MM.1S (cell line): Measurements from ENCODE around the gene MRPL4.
A peak's percentile ranks its signal among the peaks of the same experiment; 100 is the strongest.

Experiments used
- DNase-seq: peaks from one replicate; pipeline ENCODE4 v3.0.0-alpha.2; 2015
- H2AFZ ChIP-seq: fragments of 300-600 bp; sonication (generic); 2 replicates; pipeline ENCODE4 v1.6.0; 2016; ENCODE audit warnings: antibody characterized with exemption, low read length
- H3F3A ChIP-seq: fragments of 300-600 bp; sonication (generic); 2 replicates; pipeline ENCODE4 v1.6.1; 2016; ENCODE audit warnings: mild to moderate bottlenecking, antibody characterized with exemption, low read length, moderate library complexity, mixed read lengths; ENCODE audit not compliant: insufficient read depth
- H3K27ac ChIP-seq: fragments of 300-600 bp; sonication (generic); 2 replicates; pipeline ENCODE4 v1.5.1; 2016; ENCODE audit warnings: mild to moderate bottlenecking, low read length
- H3K27me3 ChIP-seq: fragments of 300-600 bp; sonication (generic); replicated peaks from 2 replicates; pipeline ENCODE4 v1.6.0; 2016; ENCODE audit warnings: low read length; ENCODE audit not compliant: insufficient read depth
- H3K36me3 ChIP-seq: fragments of 300-600 bp; sonication (generic); replicated peaks from 2 replicates; pipeline ENCODE4 v1.6.1; 2016; ENCODE audit warnings: mild to moderate bottlenecking, low read length, mixed read lengths; ENCODE audit not compliant: insufficient read depth
- H3K4me1 ChIP-seq: fragments of 300-600 bp; sonication (generic); 2 replicates; pipeline ENCODE4 v1.6.1; 2016; ENCODE audit warnings: low read length, mixed read lengths
- H3K4me2 ChIP-seq: fragments of 300-600 bp; sonication (generic); 2 replicates; pipeline ENCODE4 v1.6.0; 2016; ENCODE audit warnings: low read depth, low read length
- H3K4me3 ChIP-seq: fragments of 300-600 bp; sonication (generic); 2 replicates; pipeline ENCODE4 v1.5.1; 2016; ENCODE audit warnings: low read length, mixed read lengths
- H3K79me2 ChIP-seq: fragments of 300-600 bp; sonication (generic); 2 replicates; pipeline ENCODE4 v1.6.1; 2016; ENCODE audit warnings: mixed run types, low read length, mixed read lengths
- H3K9ac ChIP-seq: fragments of 300-600 bp; sonication (generic); 2 replicates; pipeline ENCODE4 v1.6.1; 2016; ENCODE audit warnings: low read length, mixed read lengths
- H3K9me2 ChIP-seq: fragments of 300-600 bp; sonication (generic); replicated peaks from 2 replicates; pipeline ENCODE4 v1.6.1; 2016; ENCODE audit warnings: mild to moderate bottlenecking, low read length, mixed read lengths; ENCODE audit not compliant: insufficient read depth
- H3K9me3 ChIP-seq: fragments of 300-600 bp; sonication (generic); replicated peaks from 2 replicates; pipeline ENCODE4 v1.6.1; 2016; ENCODE audit warnings: mild to moderate bottlenecking, low read length, mixed read lengths; ENCODE audit not compliant: insufficient read depth
- H4K20me1 ChIP-seq: fragments of 300-600 bp; sonication (generic); 2 replicates; pipeline ENCODE4 v1.6.1; 2016; ENCODE audit warnings: mild to moderate bottlenecking, low read length, moderate library complexity, mixed read lengths; ENCODE audit not compliant: insufficient read depth
- EZH2 ChIP-seq: fragments of 300-600 bp; sonication (generic); optimal IDR thresholded peaks from 2 replicates; pipeline ENCODE3; 2017; ENCODE audit warnings: low read depth, mild to moderate bottlenecking, antibody characterized with exemption, low read length, mixed read lengths
- EZH2phosphoT487 ChIP-seq: fragments of 300-600 bp; sonication (generic); IDR thresholded peaks from 2 replicates; pipeline ENCODE4 v1.6.1; 2018; ENCODE audit warnings: antibody characterized with exemption, low read length
- TF ChIP-seq, protein P1 (sequence below): fragments of 300-600 bp; sonication (generic); IDR thresholded peaks from 2 replicates; pipeline ENCODE4 v1.5.1; 2016; ENCODE audit warnings: antibody characterized with exemption, low read length, mixed read lengths

MRPL4 gene

DNA sequence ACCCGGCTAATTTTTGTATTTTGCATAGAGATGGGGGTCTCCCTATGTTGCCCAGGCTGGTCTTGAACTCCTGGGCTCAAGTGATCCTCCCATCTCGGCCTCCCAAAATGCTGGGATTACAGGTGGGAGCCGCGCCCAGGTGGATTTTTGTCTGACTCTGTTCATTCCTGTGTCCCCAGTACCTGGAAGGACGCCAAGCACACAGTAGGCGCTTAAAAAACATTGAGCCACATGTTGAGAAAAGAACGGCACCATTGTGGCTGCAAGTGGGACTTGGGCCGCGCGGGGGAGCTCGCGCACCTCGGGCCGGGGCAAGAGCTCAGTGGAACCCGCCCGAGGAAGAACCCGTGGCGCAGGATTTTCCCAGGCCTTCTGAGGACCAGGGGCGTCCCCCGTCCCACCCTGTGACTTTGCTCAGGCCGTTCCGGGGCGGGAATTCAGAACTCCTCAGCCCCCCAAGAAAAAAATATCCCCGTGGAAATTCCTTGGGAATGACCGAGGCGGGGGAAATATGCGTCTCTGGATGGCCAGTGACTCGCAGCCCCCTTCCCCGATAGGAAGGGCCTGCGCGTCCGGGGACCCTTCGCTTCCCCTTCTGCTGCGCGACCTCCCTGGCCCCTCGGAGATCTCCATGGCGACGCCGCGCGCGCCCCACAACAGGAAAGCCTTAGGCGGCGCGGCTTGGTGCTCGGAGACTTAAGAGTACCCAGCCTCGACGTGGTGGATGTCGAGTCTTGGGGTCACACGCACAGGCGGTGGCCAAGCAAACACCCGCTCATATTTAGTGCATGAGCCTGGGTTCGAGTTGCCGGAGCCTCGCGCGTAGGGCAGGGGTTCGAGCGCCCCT is 17.5 kb downstream of the MRPL4 start:
- peaks cover 8% of the 10 kb centered on the region; the same call in 1 of the 2 replicates for H3K79me2 ChIP-seq
- peak overlapping the region; percentile 81 for H2AFZ ChIP-seq
- H3K4me2 ChIP-seq: peak overlapping the region; percentile 98
- no peaks in the 10 kb centered on the region for H3F3A ChIP-seq
- DNase-seq: peak; percentile 74
- 0 out of 2 replicates have a peak, but pooled peaks cover 13% of the 10 kb centered on the region for H3K4me1 ChIP-seq
- no peak for TF ChIP-seq EZH2phosphoT487
- TF ChIP-seq, protein P1, sequence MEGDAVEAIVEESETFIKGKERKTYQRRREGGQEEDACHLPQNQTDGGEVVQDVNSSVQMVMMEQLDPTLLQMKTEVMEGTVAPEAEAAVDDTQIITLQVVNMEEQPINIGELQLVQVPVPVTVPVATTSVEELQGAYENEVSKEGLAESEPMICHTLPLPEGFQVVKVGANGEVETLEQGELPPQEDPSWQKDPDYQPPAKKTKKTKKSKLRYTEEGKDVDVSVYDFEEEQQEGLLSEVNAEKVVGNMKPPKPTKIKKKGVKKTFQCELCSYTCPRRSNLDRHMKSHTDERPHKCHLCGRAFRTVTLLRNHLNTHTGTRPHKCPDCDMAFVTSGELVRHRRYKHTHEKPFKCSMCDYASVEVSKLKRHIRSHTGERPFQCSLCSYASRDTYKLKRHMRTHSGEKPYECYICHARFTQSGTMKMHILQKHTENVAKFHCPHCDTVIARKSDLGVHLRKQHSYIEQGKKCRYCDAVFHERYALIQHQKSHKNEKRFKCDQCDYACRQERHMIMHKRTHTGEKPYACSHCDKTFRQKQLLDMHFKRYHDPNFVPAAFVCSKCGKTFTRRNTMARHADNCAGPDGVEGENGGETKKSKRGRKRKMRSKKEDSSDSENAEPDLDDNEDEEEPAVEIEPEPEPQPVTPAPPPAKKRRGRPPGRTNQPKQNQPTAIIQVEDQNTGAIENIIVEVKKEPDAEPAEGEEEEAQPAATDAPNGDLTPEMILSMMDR: peak; percentile 90
- no peak for TF ChIP-seq EZH2
- H3K9ac ChIP-seq: peak overlapping the region; percentile 36; the same call in 1 of the 2 replicates
- H3K27me3 ChIP-seq: no peaks in the 10 kb centered on the region
- no peaks in the 10 kb centered on the region for H3K9me2 ChIP-seq
- H3K4me3 ChIP-seq: peak overlapping the region; percentile 57
- no peaks in the 10 kb centered on the region for H4K20me1 ChIP-seq
- peak overlapping the region; percentile 46; the same call in 1 of the 2 replicates for H3K27ac ChIP-seq
- no peaks in the 10 kb centered on the region for H3K36me3 ChIP-seq
- no peaks in the 10 kb centered on the region for H3K9me3 ChIP-seq

DNA sequence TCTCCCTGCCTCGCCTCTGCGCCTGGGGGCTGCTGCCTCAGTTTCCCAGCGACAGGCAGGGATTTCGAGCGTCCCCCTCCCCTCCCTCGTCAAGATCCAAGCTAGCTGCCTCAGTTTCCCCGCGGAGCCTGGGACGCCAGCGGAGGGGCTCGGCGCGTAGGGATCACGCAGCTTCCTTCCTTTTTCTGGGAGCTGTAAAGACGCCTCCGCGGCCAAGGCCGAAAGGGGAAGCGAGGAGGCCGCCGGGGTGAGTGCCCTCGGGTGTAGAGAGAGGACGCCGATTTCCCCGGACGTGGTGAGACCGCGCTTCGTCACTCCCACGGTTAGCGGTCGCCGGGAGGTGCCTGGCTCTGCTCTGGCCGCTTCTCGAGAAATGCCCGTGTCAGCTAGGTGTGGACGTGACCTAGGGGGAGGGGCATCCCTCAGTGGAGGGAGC is 18.2 kb downstream of the MRPL4 start:
- TF ChIP-seq EZH2phosphoT487 (no peak), EZH2 (no peak)
- TF ChIP-seq, protein P1: no peak
- no peaks in the 10 kb centered on the region for H3K27me3 ChIP-seq
- peak overlapping the region; percentile 36; the same call in 1 of the 2 replicates for H3K9ac ChIP-seq
- H3F3A ChIP-seq: no peaks in the 10 kb centered on the region
- DNase-seq: peak; percentile 41
- peaks cover 8% of the 10 kb centered on the region; the same call in 1 of the 2 replicates for H3K79me2 ChIP-seq
- H3K4me3 ChIP-seq: peak overlapping the region; percentile 57
- H3K4me2 ChIP-seq: peak overlapping the region; percentile 98
- H3K4me1 ChIP-seq: 0 out of 2 replicates have a peak, but pooled peaks cover 13% of the 10 kb centered on the region
- no peaks in the 10 kb centered on the region for H3K9me2 ChIP-seq
- H3K9me3 ChIP-seq: no peaks in the 10 kb centered on the region
- H3K36me3 ChIP-seq: no peaks in the 10 kb centered on the region
- no peaks in the 10 kb centered on the region for H4K20me1 ChIP-seq
- peak overlapping the region; percentile 46; the same call in 1 of the 2 replicates for H3K27ac ChIP-seq
- peak overlapping the region; percentile 81 for H2AFZ ChIP-seq

DNA sequence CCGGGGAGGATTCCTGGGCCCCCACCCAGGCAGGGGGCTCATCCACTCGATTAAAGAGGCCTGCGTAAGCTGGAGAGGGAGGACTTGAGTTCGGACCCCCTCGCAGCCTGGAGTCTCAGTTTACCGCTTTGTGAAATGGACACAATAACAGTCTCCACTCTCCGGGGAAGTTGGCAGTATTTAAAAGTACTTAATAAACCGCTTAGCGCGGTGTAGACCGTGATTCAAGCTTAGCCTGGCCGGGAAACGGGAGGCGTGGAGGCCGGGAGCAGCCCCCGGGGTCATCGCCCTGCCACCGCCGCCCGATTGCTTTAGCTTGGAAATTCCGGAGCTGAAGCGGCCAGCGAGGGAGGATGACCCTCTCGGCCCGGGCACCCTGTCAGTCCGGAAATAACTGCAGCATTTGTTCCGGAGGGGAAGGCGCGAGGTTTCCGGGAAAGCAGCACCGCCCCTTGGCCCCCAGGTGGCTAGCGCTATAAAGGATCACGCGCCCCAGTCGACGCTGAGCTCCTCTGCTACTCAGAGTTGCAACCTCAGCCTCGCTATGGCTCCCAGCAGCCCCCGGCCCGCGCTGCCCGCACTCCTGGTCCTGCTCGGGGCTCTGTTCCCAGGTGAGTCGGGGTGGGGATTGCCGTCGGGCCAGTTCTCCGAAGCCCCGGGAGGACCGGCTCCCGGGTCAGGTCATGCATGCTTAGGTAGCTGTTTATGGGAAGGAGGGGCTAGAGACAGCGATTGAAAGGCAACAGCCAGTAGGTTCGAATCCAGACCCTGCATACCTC is 18.8 kb downstream of the MRPL4 start, which contains the start of gene ICAM1:
Gene ICAM1 (plus strand): TSS at position 505 of the 779 bp plus-strand sequence. CDS start 40 bp downstream, at position 545.
- Histone ChIP-seq H3F3A (no peaks in the 10 kb centered on the region), H3K9me3 (no peaks in the 10 kb centered on the region), H3K79me2 (peaks cover 8% of the 10 kb centered on the region; the same call in 1 of the 2 replicates), H3K27ac (peak within 1 kb of the TSS; percentile 46), H4K20me1 (no peaks in the 10 kb centered on the region), H3K36me3 (no peaks in the 10 kb centered on the region), H3K4me2 (peak within 1 kb of the TSS; percentile 98), H2AFZ (peak within 1 kb of the TSS; percentile 81), H3K9me2 (no peaks in the 10 kb centered on the region), H3K4me3 (peak within 1 kb of the TSS; percentile 57), H3K27me3 (no peaks in the 10 kb centered on the region), H3K9ac (peak within 1 kb of the TSS; percentile 36), H3K4me1 (0 out of 2 replicates have a peak, but pooled peaks cover 13% of the 10 kb centered on the region)
- TF ChIP-seq EZH2 (no peak), EZH2phosphoT487 (no peak)
- TF ChIP-seq, protein P1: no peak
- DNase-seq: peak; percentile 86
